Measurements from ENCODE around the gene HM13. TPM values are rescaled to one million over a fixed set of nuclear protein-coding genes. Genes with fewer than 3 reads are reported as not detected.

The HM13 gene
- total and polyA plus RNA-seq, 2 of the 13 experiments (the other 11 are each of a cell fraction or from before 2014, with no cell fraction given), result 118 to 243 TPM

GRCh38 chr20:31570735-31571617 lies 56.7 kb downstream of the HM13 start (continued):
- TF ChIP-seq DDIT3 (CRISPR knock-in tag; IDR thresholded peaks at IDR 0.05) (no peak), ZBTB44 (CRISPR knock-in tag; IDR thresholded peaks at IDR 0.05) (no peak), FOXA1 (IDR thresholded peaks at IDR 0.05) (no peak), FOXA1 (CRISPR knock-in tag; IDR thresholded peaks at IDR 0.05) (peak; percentile 31; the same call in 1 of the 2 replicates), PRDM10 (CRISPR knock-in tag; IDR thresholded peaks at IDR 0.05; ENCODE audit: low read depth) (no peak), ZNF101 (CRISPR knock-in tag; IDR thresholded peaks at IDR 0.05; ENCODE audit: borderline replicate concordance, low read depth) (no peak), AKNA (CRISPR knock-in tag; IDR thresholded peaks at IDR 0.05; ENCODE audit: borderline replicate concordance) (no peak), KDM5B (CRISPR knock-in tag; IDR thresholded peaks at IDR 0.05; ENCODE audit: borderline replicate concordance) (peak; percentile 68; the same call in 1 of the 2 replicates), SNAPC2 (CRISPR knock-in tag; IDR thresholded peaks at IDR 0.05) (no peak), FOXA3 (CRISPR knock-in tag; IDR thresholded peaks at IDR 0.05) (0 out of 2 replicates have a peak, but pooled peaks have one; percentile 5), ZNF280D (CRISPR knock-in tag; IDR thresholded peaks at IDR 0.05) (no peak), ZNF121 (CRISPR knock-in tag; IDR thresholded peaks at IDR 0.05) (no peak), SMARCE1 (IDR thresholded peaks at IDR 0.05; ENCODE audit: borderline replicate concordance) (no peak), ZFP36L2 (CRISPR knock-in tag; IDR thresholded peaks at IDR 0.05) (no peak)

Data from HepG2 (cell line).